Gastroesophageal sphincter (tissue), 4 donors: ENCODE results near the gene CCDC200. TPM values are rescaled to one million over a fixed set of nuclear protein-coding genes. Genes with fewer than 3 reads are reported as not detected.

Experiments used
- ATAC-seq: fragments of 150-250 bp; one replicate; pipeline ENCODE4 v1.9.1; 2016; ENCODE audit warnings: mild to moderate bottlenecking, moderate library complexity
- H3K27ac ChIP-seq, 4 donors: fragments of 200-600 bp; sonication (generic) in 3 of 4; 1 replicate in 3 of 4; 2 replicates in 1 of 4; pipeline ENCODE4 v1.5.1; 2016 to 2019
- H3K27me3 ChIP-seq: fragments of 200-600 bp; sonication (generic); one replicate; pipeline ENCODE4 v1.5.1; 2019
- H3K36me3 ChIP-seq, 2 donors: fragments of 200-600 bp; sonication (generic); one replicate each; pipeline ENCODE4 v1.5.1; 2019; ENCODE audit warnings: control low read depth in 1 of 2
- H3K4me1 ChIP-seq, 3 donors: fragments of 200-600 bp; sonication (generic); 1 replicate in 2 of 3; 2 replicates in 1 of 3; pipeline ENCODE4 v1.5.1; 2016 to 2019; ENCODE audit warnings: control low read depth in 2 of 3
- H3K4me3 ChIP-seq, 2 donors: fragments of 200-600 bp; sonication (generic); one replicate each; pipeline ENCODE4 v1.5.1; 2019; ENCODE audit warnings: mild to moderate bottlenecking in 1 of 2, moderate library complexity in 1 of 2
- H3K9me3 ChIP-seq, 3 donors: fragments of 200-600 bp; sonication (generic); one replicate each; pipeline ENCODE4 v1.5.1; 2017 to 2019; ENCODE audit warnings: control low read depth in 2 of 3
- EP300 ChIP-seq: sonication (generic); formaldehyde crosslinking; IDR thresholded peaks from one replicate; pipeline ENCODE4 v1.6.1; 2017; ENCODE audit warnings: antibody characterized with exemption, mild to moderate bottlenecking
- POLR2A ChIP-seq, 2 donors: fragments of 450-650 bp; IDR thresholded peaks; one replicate each; pipeline ENCODE4 v1.6.1; 2017; ENCODE audit warnings: antibody characterized with exemption in 2 of 2, mild to moderate bottlenecking in 2 of 2, moderate library complexity in 1 of 2
- POLR2AphosphoS5 ChIP-seq: sonication (generic); formaldehyde crosslinking; IDR thresholded peaks from one replicate; pipeline ENCODE4 v1.6.1; 2017; ENCODE audit warnings: antibody characterized with exemption
- WGBS, 2 donors: methylation state at CpG; one replicate each; pipeline ENCODE4 v1.1.5; 2018; ENCODE audit warnings: low coverage in 1 of 2; 5-methylcytosine and 5-hydroxymethylcytosine counted together
- total RNA-seq, 4 donors: library from RNA; depleted of rRNA; stranded (reverse); fragments of >200 nt; gene quantifications; one replicate each; pipeline ENCODE4 v1.1.0, GENCODE V29; 2016
- TF ChIP-seq, protein P1 (sequence below), 4 experiments: fragments of 200-600 bp in 2 of 4; fragments of 450-650 bp in 2 of 4; sonication (generic) in 1 of 4; IDR thresholded peaks; one replicate each; pipeline ENCODE4 v1.5.1; 2017 to 2019; ENCODE audit warnings: antibody characterized with exemption in 4 of 4, mild to moderate bottlenecking in 2 of 4, moderate library complexity in 2 of 4

Gene CCDC200
- total RNA-seq, 4 donors from 2014 or later: not detected

DNA sequence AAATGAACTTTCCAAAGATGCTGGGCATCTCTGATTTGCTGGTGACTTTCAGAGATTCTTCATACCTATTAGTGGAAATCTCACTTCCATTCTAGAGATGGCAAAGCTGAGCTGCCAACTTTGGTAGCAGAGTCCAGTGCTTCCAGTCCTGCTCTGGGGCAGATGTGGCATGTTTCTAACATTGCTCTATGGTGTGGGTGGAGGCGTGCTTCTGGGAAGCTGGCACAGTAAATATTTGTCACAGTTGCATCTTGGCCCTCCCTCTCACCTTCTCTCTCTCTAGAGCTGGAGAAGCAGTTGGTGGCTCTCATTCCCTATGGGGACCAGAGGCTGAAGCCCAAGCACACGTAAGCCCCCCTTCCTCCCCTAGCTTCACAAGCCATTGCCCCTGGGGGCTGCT lies 14.9 kb downstream of the CCDC200 start:
- peaks cover 0 to 28% (median 0%) of the 10 kb centered on the region in 3 donors for H3K4me1 ChIP-seq
- no peak for ATAC-seq
- H3K27me3 ChIP-seq: no peaks in the 10 kb centered on the region
- WGBS, 2 donors: 67 to 88% methylated on average over 1 of the region's 2 CpGs
- no peak for TF ChIP-seq POLR2A (IDR thresholded peaks at IDR 0.05)
- no peak for TF ChIP-seq EP300
- TF ChIP-seq, protein P1, sequence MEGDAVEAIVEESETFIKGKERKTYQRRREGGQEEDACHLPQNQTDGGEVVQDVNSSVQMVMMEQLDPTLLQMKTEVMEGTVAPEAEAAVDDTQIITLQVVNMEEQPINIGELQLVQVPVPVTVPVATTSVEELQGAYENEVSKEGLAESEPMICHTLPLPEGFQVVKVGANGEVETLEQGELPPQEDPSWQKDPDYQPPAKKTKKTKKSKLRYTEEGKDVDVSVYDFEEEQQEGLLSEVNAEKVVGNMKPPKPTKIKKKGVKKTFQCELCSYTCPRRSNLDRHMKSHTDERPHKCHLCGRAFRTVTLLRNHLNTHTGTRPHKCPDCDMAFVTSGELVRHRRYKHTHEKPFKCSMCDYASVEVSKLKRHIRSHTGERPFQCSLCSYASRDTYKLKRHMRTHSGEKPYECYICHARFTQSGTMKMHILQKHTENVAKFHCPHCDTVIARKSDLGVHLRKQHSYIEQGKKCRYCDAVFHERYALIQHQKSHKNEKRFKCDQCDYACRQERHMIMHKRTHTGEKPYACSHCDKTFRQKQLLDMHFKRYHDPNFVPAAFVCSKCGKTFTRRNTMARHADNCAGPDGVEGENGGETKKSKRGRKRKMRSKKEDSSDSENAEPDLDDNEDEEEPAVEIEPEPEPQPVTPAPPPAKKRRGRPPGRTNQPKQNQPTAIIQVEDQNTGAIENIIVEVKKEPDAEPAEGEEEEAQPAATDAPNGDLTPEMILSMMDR (IDR thresholded peaks at IDR 0.05): no peak
- TF ChIP-seq POLR2AphosphoS5: no peak
- H3K4me3 ChIP-seq: no peak overlapping the region
- peaks cover 0 to 50% of the 10 kb centered on the region in 2 donors for H3K36me3 ChIP-seq
- H3K9me3 ChIP-seq: no peaks in the 10 kb centered on the region
- no peak overlapping the region for H3K27ac ChIP-seq

DNA sequence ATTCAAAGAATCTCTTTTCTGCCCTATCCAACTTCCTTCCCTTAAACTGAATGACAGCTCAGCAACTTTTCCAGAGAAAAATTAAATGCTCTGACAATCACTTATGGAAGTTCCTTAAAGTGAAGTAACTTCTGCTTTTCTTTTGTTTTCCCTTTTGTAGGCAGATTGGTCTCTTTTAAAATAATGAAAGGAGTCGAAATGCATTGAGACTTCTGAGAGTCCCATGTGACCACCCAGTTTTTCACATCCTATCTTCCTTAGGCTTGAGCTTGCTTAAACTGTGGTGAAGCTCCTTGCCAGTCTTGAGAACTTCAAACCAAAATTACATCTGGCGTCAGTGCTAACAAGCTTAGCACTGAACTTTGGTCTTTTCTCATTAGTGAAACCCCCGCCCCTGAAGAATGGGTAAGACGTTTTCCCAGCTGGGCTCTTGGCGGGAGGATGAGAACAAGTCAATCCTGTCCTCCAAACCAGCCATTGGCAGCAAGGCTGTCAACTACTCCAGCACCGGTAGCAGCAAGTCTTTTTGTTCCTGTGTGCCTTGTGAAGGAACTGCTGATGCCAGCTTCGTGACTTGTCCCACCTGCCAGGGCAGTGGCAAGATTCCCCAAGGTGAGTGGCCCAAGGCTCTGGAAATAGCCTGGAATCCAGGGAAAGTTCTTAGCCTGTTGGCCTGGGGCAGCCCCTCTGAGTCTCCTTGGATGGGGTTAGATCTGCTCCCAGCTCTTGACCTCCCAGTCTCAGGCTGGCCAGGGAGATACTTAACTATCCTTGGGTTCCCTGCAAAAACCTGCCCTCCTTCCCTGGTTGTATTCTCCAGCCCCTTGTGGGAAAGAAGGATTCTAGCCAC lies 15.6 kb downstream of the CCDC200 start:
- Histone ChIP-seq H3K4me3 (peak overlapping the region in 1 of 2 donors; percentile 63), H3K9me3 (no peaks in the 10 kb centered on the region), H3K27me3 (no peaks in the 10 kb centered on the region), H3K36me3 (peaks cover 0 to 53% of the 10 kb centered on the region in 2 donors), H3K27ac (peak overlapping the region in 2 of 4 donors; percentile 81 to 84), H3K4me1 (peaks cover 0 to 28% (median 0%) of the 10 kb centered on the region in 3 donors)
- TF ChIP-seq POLR2AphosphoS5: no peak
- TF ChIP-seq POLR2A (IDR thresholded peaks at IDR 0.05): no peak
- TF ChIP-seq EP300: no peak
- TF ChIP-seq, protein P1 (IDR thresholded peaks at IDR 0.05): no peak
- 0 to 71% methylated on average over 1 to 2 of the region's 7 CpGs for WGBS, 2 donors
- no peak for ATAC-seq

DNA sequence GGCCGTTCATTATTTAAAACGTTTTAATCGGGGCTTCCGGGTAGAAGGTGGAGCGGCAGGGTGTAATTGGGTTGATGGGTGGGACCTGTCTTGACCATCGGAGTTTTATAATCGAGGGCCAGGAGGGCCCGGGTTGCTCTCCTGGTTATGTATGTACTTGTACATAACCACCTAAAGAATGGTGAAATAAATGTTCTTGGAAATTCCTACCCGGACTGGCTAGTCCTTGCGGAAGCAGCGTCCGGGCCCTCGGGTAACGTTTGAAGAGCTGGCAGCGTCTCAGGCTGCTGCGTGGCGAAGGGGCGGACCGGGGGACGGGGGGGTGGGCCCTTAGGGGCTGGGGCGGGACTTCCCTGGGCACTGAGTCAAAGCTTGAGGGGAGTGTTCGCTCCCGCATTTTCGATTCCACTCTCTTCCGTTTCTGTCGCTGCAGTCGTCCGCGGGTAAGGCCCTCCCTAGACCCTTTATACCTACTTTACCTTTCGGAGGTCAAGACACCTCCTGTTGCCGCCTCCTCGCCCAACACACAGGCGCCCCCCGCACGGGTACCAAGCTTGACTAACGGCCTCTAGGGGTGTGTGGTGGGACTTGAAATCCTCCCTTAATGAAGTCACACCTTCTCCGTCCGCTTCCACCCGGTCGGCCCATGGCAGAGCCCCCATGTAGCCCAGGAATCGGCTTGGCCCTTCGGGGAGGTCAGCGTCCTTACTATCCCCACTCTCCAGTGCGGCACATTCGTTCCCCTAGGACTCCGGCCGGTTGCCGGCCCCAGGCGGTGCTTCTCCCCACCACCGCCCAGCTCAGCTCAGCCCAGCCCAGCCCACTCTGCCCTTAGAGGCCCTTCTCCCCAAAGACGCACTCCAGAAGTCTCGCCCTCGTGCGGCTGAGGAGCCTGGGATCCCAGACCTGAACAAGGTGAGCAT lies 16.7 kb downstream of the CCDC200 start, which contains the start of gene TMEM106A:
Gene TMEM106A (plus strand): TSS at position 396 of the 923 bp plus-strand sequence. CDS start 1,167 bp downstream, outside the sequence.
- peaks cover 0 to 53% of the 10 kb centered on the region in 2 donors for H3K36me3 ChIP-seq
- peak within 1 kb of the TSS; percentile 61 to 63 for H3K4me3 ChIP-seq
- H3K27ac ChIP-seq: peak within 1 kb of the TSS; percentile 48 to 84 (median 81)
- H3K4me1 ChIP-seq: peaks cover 0 to 28% (median 0%) of the 10 kb centered on the region in 3 donors
- ATAC-seq: peak; percentile 91
- H3K9me3 ChIP-seq: no peaks in the 10 kb centered on the region
- TF ChIP-seq, protein P1 (IDR thresholded peaks at IDR 0.05): peak in 3 of 4 experiments; percentile 47 to 61 (median 51)
- TF ChIP-seq EP300 (no peak), POLR2AphosphoS5 (peak; percentile 63), POLR2A (IDR thresholded peaks at IDR 0.05) (peak; percentile 11 to 56)
- WGBS, 2 donors: 0 to 1% methylated on average over 10 to 24 of the region's 54 CpGs
- H3K27me3 ChIP-seq: no peaks in the 10 kb centered on the region

DNA sequence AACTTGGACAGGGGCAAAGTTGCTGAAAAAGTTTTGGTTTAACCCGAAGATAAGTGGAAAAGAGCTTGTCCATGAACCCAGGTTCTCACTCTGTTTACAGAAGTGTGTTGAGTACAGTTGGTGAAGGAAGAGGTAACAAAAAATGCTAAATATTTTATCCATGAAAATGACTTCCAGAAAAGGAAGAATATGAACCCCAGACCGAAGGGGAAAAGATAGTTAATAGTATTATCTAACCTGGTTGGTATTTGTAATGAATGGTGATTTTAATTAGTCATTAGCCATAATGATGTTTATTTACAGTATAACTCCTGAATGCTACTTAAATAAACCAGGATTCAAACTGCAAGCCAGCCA lies 17.3 kb downstream of the CCDC200 start:
- no peak for ATAC-seq
- WGBS, 2 donors: 22 to 29% methylated on average over 2 of the region's 2 CpGs
- H3K36me3 ChIP-seq: peaks cover 0 to 53% of the 10 kb centered on the region in 2 donors

More for the DNA sequence above, 17.3 kb downstream of the CCDC200 start:
- Histone ChIP-seq H3K27ac (peak overlapping the region; percentile 48 to 84 (median 81)), H3K27me3 (no peaks in the 10 kb centered on the region), H3K4me1 (peaks cover 0 to 28% (median 0%) of the 10 kb centered on the region in 3 donors), H3K9me3 (no peaks in the 10 kb centered on the region), H3K4me3 (peak overlapping the region; percentile 61 to 63)
- TF ChIP-seq POLR2A (IDR thresholded peaks at IDR 0.05): no peak
- no peak for TF ChIP-seq EP300
- no peak for TF ChIP-seq POLR2AphosphoS5
- TF ChIP-seq, protein P1 (IDR thresholded peaks at IDR 0.05): no peak
